ENCODE data around the gene SLC36A2.

DNA sequence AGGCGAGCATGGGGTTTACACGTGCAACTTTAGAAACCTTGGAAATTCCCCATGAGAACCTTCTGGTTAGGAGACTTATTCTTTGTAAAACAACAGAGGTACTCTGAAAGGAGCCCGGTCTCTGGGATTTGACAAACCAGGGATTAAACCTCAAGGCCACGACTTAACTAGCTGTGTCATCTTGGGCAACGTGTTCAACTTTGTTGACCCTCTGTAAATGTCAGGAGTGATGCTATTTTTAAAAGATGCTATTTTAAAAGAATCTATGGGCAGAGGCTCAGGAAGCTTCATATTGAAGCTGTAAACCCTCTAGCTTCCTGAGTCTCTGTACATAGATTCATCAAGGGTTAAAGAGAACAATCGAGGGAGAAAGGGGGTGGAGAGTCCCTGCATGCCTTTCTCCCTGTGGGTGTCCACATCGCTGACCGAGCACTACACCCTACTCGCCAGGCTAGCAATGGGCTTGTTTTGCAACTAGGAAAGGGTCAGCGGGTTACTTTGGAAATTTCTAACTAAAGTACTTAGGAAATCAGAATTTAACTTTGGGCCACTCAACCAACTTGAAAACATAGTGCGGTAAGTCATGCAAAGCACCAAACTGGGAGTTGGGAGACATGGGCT lies 2.1 kb downstream of the SLC36A2 start:
- TF ChIP-seq EZH2 (IDR thresholded peaks at IDR 0.05; ENCODE audit: borderline replicate concordance, low read depth, low read length, poor library complexity, severe bottlenecking), result no peak
- TF ChIP-seq CTCF (conservative IDR thresholded peaks at IDR 0.05; ENCODE audit: low read depth, low read length), result no peak

Data from A673 (cell line).